MM.1S (cell line): Measurements from ENCODE around the gene RP9.

Source experiments
- EZH2 ChIP-seq: fragments of 300-600 bp; sonication (generic); optimal IDR thresholded peaks from 2 replicates; pipeline ENCODE3; 2017; ENCODE audit warnings: low read depth, mild to moderate bottlenecking, antibody characterized with exemption, low read length, mixed read lengths
- TF ChIP-seq, protein P1 (sequence below): fragments of 300-600 bp; sonication (generic); IDR thresholded peaks from 2 replicates; pipeline ENCODE4 v1.5.1; 2016; ENCODE audit warnings: antibody characterized with exemption, low read length, mixed read lengths

DNA sequence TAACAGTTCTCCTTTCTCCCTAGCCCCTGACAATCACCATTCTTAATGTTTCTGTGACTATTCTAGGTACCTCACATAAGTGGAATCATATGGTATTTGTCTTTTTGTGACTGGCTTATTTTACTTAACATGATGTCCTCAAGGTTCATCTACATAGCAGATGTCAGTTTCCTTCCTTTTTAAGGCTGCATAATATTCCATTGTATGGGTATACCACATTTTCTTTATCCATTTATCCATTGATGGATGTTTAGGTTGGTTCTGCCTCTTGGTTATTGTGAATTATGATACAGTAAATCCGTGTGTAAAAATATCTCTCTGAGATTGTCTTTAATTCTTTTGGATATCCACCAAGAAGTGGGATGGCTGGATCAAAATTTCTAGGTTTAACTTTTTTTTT is 33.4 kb upstream of the RP9 start:
- TF ChIP-seq, protein P1, sequence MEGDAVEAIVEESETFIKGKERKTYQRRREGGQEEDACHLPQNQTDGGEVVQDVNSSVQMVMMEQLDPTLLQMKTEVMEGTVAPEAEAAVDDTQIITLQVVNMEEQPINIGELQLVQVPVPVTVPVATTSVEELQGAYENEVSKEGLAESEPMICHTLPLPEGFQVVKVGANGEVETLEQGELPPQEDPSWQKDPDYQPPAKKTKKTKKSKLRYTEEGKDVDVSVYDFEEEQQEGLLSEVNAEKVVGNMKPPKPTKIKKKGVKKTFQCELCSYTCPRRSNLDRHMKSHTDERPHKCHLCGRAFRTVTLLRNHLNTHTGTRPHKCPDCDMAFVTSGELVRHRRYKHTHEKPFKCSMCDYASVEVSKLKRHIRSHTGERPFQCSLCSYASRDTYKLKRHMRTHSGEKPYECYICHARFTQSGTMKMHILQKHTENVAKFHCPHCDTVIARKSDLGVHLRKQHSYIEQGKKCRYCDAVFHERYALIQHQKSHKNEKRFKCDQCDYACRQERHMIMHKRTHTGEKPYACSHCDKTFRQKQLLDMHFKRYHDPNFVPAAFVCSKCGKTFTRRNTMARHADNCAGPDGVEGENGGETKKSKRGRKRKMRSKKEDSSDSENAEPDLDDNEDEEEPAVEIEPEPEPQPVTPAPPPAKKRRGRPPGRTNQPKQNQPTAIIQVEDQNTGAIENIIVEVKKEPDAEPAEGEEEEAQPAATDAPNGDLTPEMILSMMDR, result no peak
- no peak for TF ChIP-seq EZH2
